ENCODE results near the gene ETAA1. TPM values are rescaled to one million over a fixed set of nuclear protein-coding genes. Genes with fewer than 3 reads are reported as not detected.

Gene ETAA1
- total and polyA plus RNA-seq, 2 donors, result 6.4 to 46.2 TPM

GRCh38 chr2:67399831-67400489, 2.8 kb downstream of the ETAA1 start:
- no peak overlapping the region for H3K27ac ChIP-seq (ENCODE audit: low read depth)
- WGBS, result 35% methylated on average over 3 of the region's 3 CpGs
- no peak overlapping the region for H3K4me3 ChIP-seq (ENCODE audit: low read depth, low read length)
- H3K36me3 ChIP-seq (ENCODE audit: insufficient read depth), result no peaks in the 10 kb centered on the region
- DNase-seq (ENCODE audit: extremely low spot score), result no peak
- H3K4me1 ChIP-seq (ENCODE audit: insufficient read depth), result no peaks in the 10 kb centered on the region

- no peaks in the 10 kb centered on the region for H3K4me1 ChIP-seq (ENCODE audit: insufficient read depth)
- H3K36me3 ChIP-seq (ENCODE audit: insufficient read depth), result no peaks in the 10 kb centered on the region
- no peak overlapping the region for H3K4me3 ChIP-seq (ENCODE audit: low read depth, low read length)
- no peak overlapping the region for H3K27ac ChIP-seq (ENCODE audit: low read depth)
- DNase-seq (ENCODE audit: extremely low spot score), result no peak
- 90% methylated on average over 4 of the region's 4 CpGs for WGBS
These were observed 3.7 kb downstream of the ETAA1 start for GRCh38 chr2:67400560-67401485.

DNA sequence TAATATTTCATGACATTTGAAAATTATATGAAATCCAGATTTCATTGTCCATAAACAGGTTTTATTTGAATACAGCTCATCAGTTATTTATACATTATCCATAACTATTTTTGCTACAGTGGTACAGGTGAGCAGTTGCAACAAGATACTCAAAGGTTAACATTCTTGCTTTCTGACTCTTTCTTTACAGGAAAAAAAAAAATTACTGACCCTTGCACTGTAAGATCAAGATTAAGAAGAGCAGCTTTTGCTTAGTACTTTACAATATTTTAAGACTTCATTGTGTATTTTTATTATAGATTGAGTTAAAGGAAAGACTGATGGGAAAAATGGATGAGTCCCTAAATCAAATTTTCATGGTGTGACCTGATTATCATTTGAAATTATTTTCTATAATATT, 11.2 kb downstream of the ETAA1 start:
- no peak for DNase-seq (ENCODE audit: extremely low spot score)
- Histone ChIP-seq H3K4me1 (ENCODE audit: insufficient read depth) (no peaks in the 10 kb centered on the region), H3K4me3 (ENCODE audit: low read depth, low read length) (no peak overlapping the region), H3K27ac (ENCODE audit: low read depth) (no peak overlapping the region), H3K36me3 (ENCODE audit: insufficient read depth) (no peaks in the 10 kb centered on the region)

DNA sequence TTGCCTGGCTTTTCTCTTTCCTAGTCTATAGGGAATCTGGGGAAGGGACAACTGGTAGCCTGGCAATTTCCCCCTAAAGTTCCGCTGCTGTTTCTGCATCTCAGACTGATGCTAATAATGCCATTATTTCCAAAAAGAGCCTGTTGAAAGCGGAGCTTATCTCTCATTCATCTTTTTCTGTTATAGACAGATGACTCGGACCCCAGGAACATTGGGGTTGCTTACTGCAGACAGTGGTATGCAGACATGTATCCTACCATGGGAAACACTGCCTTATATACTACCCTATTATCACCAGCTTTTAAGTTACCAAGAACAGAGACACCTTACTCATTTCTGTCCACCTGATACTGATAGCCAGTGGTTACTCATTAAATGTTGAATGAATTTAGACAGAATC, 15.3 kb downstream of the ETAA1 start:
- H3K4me3 ChIP-seq (ENCODE audit: low read depth, low read length), result no peak overlapping the region
- no peaks in the 10 kb centered on the region for H3K4me1 ChIP-seq (ENCODE audit: insufficient read depth)
- H3K27ac ChIP-seq (ENCODE audit: low read depth), result no peak overlapping the region
- no peak for DNase-seq (ENCODE audit: extremely low spot score)
- H3K36me3 ChIP-seq (ENCODE audit: insufficient read depth), result no peaks in the 10 kb centered on the region
- 91% methylated on average over 3 of the region's 3 CpGs for WGBS

- 87% methylated on average over 2 of the region's 2 CpGs for WGBS
- Histone ChIP-seq H3K4me1 (ENCODE audit: insufficient read depth) (no peaks in the 10 kb centered on the region), H3K36me3 (ENCODE audit: insufficient read depth) (no peaks in the 10 kb centered on the region), H3K4me3 (ENCODE audit: low read depth, low read length) (no peak overlapping the region), H3K27ac (ENCODE audit: low read depth) (no peak overlapping the region)
- no peak for DNase-seq (ENCODE audit: extremely low spot score)
These were observed 17.7 kb downstream of the ETAA1 start for GRCh38 chr2:67414867-67415266.

DNA sequence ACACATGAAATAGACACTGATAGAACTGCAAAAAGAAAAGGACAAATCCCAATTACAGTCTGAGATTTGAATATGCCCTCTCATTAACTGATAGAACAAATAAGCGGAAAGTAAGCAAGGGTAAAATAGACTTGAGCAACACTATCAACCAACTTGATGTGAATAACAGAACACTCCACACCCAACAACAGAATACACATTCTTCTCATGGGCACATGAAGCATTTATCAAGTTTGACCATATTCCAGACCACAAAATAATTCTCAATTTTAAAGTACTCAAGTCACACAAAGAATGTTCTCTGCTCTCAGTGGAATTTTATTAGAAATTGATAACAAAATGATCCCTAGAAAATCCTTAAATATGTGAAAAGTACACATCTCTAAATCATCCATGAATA, 19.0 kb downstream of the ETAA1 start:
- Histone ChIP-seq H3K36me3 (ENCODE audit: insufficient read depth) (no peaks in the 10 kb centered on the region), H3K4me3 (ENCODE audit: low read depth, low read length) (no peak overlapping the region), H3K4me1 (ENCODE audit: insufficient read depth) (no peaks in the 10 kb centered on the region), H3K27ac (ENCODE audit: low read depth) (no peak overlapping the region)
- DNase-seq (ENCODE audit: extremely low spot score), result no peak
- 99% methylated on average over 1 of the region's 1 CpG for WGBS

DNA sequence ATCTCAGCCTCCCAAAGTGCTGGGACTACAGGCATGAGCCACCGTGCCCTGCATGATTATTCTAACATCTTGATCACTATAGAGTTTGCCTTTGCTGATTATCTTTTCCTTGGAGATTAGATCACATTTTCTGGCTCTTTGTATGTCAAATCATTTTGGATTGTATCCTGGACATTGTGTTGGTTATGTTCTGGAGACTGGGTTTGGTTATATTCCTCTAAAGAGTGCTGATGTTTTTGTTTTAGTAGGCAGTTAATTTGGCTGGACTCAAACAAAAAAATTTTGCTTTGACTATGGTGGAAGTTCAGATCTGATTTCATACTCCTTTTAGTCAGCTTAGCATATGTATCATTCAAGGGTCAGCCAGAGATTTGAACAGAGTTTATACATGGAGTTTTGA, 26.4 kb downstream of the ETAA1 start:
- 92% methylated on average over 1 of the region's 1 CpG for WGBS
- Histone ChIP-seq H3K27ac (ENCODE audit: low read depth) (no peak overlapping the region), H3K4me3 (ENCODE audit: low read depth, low read length) (no peak overlapping the region), H3K4me1 (ENCODE audit: insufficient read depth) (no peaks in the 10 kb centered on the region), H3K36me3 (ENCODE audit: insufficient read depth) (no peaks in the 10 kb centered on the region)
- no peak for DNase-seq (ENCODE audit: extremely low spot score)

GRCh38 chr2:67436221-67436620, 39.1 kb downstream of the ETAA1 start:
- Histone ChIP-seq H3K27ac (ENCODE audit: low read depth) (no peak overlapping the region), H3K4me1 (ENCODE audit: insufficient read depth) (no peaks in the 10 kb centered on the region), H3K36me3 (ENCODE audit: insufficient read depth) (no peaks in the 10 kb centered on the region), H3K4me3 (ENCODE audit: low read depth, low read length) (no peak overlapping the region)
- DNase-seq (ENCODE audit: extremely low spot score), result no peak
- 93% methylated on average over 4 of the region's 4 CpGs for WGBS

- H3K36me3 ChIP-seq (ENCODE audit: insufficient read depth), result no peaks in the 10 kb centered on the region
- H3K4me1 ChIP-seq (ENCODE audit: insufficient read depth), result no peaks in the 10 kb centered on the region
- DNase-seq (ENCODE audit: extremely low spot score), result no peak
- WGBS, result 77% methylated on average over 1 of the region's 1 CpG
- H3K27ac ChIP-seq (ENCODE audit: low read depth), result no peak overlapping the region
- no peak overlapping the region for H3K4me3 ChIP-seq (ENCODE audit: low read depth, low read length)
These were observed 40.0 kb downstream of the ETAA1 start for GRCh38 chr2:67437114-67437513.

DNA sequence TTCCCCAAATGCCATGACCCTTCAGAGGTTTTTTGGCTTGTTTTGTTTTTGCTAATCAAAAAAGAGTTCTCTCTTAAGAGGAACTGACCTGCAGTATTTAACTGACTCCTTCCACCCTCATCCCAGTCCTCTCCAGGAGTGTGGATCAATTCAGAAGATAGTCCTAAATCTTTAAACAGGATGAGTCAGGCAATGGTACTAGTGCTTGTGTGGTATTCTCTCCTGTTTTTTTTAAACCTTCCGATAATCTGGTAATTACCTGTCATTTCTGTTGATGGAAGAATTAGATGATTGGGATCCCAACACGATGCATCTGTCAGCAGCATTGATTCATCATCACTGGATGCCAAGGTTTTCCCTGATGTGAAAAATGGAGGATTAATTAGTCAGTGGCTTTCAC, 41.2 kb downstream of the ETAA1 start:
- no peak for DNase-seq (ENCODE audit: extremely low spot score)
- Histone ChIP-seq H3K27ac (ENCODE audit: low read depth) (no peak overlapping the region), H3K4me1 (ENCODE audit: insufficient read depth) (no peaks in the 10 kb centered on the region), H3K4me3 (ENCODE audit: low read depth, low read length) (no peak overlapping the region), H3K36me3 (ENCODE audit: insufficient read depth) (no peaks in the 10 kb centered on the region)
- 93% methylated on average over 2 of the region's 2 CpGs for WGBS

DNA sequence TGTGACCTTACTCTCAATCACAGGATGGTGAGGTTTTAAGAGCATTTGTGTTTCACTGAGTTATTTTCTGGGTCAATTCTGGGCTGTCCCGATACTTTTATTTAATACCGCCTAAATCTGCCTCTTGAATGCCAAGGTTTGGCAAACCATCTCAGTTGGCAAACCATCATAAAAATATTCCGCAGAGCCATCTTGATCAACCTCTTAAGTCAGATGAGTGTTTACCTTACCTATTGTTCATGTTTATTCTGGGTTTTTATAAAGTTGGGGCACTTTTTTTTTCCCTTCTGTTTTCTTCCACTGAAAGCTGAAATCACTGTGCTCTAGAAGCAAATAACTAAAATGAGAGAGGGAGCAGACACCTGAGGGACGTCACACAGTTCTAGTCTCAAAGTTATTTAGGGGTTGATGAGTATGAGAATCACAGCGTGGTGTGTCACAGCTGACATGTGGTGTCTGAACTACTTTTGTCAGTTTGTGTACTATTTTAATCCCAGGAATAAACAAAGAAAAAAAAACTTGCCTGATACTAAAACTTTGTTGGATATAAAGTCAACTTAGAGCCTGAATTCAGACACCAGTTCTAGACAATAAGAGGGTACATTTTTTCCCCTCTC, 48.6 kb downstream of the ETAA1 start:
- Histone ChIP-seq H3K36me3 (ENCODE audit: insufficient read depth) (no peaks in the 10 kb centered on the region), H3K27ac (ENCODE audit: low read depth) (no peak overlapping the region), H3K4me1 (ENCODE audit: insufficient read depth) (peaks cover 2% of the 10 kb centered on the region), H3K4me3 (ENCODE audit: low read depth, low read length) (no peak overlapping the region)
- WGBS, result 45% methylated on average over 5 of the region's 5 CpGs
- DNase-seq (ENCODE audit: extremely low spot score), result no peak

DNA sequence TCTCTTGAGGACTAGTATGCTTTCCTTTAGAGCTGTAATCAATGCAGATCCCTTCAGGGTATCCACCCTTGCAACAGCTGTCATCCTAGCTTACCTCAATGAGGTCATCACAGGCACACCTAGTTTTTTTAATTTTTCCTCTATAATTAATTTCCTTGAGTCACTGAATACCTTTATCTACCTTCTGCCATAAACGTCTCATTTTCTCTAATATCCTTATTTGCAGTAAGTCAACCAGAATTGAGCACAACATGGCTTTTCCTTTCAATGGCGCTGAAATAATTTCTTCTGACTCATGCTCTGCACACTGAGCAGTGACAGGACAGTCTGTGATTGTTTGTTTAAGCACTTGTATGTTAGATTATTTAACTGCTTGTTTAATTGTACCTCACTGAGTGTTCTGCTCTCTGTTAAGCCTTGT, 49.4 kb downstream of the ETAA1 start:
- DNase-seq (ENCODE audit: extremely low spot score), result no peak
- WGBS, result 53% methylated on average over 2 of the region's 2 CpGs
- H3K4me3 ChIP-seq (ENCODE audit: low read depth, low read length), result no peak overlapping the region
- H3K27ac ChIP-seq (ENCODE audit: low read depth), result no peak overlapping the region
- H3K4me1 ChIP-seq (ENCODE audit: insufficient read depth), result peaks cover 2% of the 10 kb centered on the region
- no peaks in the 10 kb centered on the region for H3K36me3 ChIP-seq (ENCODE audit: insufficient read depth)

DNA sequence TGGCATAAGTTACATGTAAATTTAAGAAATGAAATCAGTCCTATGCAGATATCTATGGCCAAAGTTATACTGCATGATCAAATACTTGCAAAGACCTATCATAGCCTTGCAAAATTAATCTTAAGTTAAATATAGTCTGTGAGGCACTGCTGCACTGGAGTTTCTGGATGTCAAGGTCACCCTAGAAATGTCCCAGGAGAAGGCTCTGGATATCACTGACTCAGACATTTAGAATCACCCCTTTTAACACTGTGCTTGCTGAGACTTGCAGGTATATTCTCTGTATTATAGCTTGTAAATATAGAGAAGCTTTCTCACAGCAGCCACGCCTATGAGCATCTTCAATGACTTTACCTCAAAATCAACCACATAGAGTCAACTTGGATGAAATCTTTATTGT, 51.5 kb downstream of the ETAA1 start:
- H3K36me3 ChIP-seq (ENCODE audit: insufficient read depth), result no peaks in the 10 kb centered on the region
- H3K4me1 ChIP-seq (ENCODE audit: insufficient read depth), result peaks cover 2% of the 10 kb centered on the region
- WGBS, result 97% methylated on average over 1 of the region's 1 CpG
- no peak overlapping the region for H3K27ac ChIP-seq (ENCODE audit: low read depth)
- no peak overlapping the region for H3K4me3 ChIP-seq (ENCODE audit: low read depth, low read length)
- no peak for DNase-seq (ENCODE audit: extremely low spot score)
